ENCODE results near the gene DAG1.

Gene DAG1

GRCh38 chr3:49460956-49461355, 9.1 kb upstream of the DAG1 start:
- peak overlapping the region; percentile 7; the same call in 1 of the 2 replicates for H3K9ac ChIP-seq (ENCODE audit: low read depth, low read length)
- no peaks in the 10 kb centered on the region for H3K36me3 ChIP-seq (ENCODE audit: insufficient read depth, low read length)
- no peaks in the 10 kb centered on the region for H3K9me3 ChIP-seq (ENCODE audit: control insufficient read depth, insufficient read depth, low read length)
- H3K4me1 ChIP-seq (ENCODE audit: insufficient read depth, low read length): peaks cover 45% of the 10 kb centered on the region

- H3K9me3 ChIP-seq (ENCODE audit: control insufficient read depth, insufficient read depth, low read length): no peaks in the 10 kb centered on the region
- no peaks in the 10 kb centered on the region for H3K36me3 ChIP-seq (ENCODE audit: insufficient read depth, low read length)
- H3K4me1 ChIP-seq (ENCODE audit: insufficient read depth, low read length): peaks cover 45% of the 10 kb centered on the region
- peak overlapping the region; percentile 16 for H3K9ac ChIP-seq (ENCODE audit: low read depth, low read length)
Observed at GRCh38 chr3:49461443-49462171, 8.5 kb upstream of the DAG1 start.

GRCh38 chr3:49462222-49462621, 7.8 kb upstream of the DAG1 start:
- H3K4me1 ChIP-seq (ENCODE audit: insufficient read depth, low read length): peaks cover 45% of the 10 kb centered on the region

GRCh38 chr3:49465270-49466034, 4.6 kb upstream of the DAG1 start:
- H3K36me3 ChIP-seq (ENCODE audit: insufficient read depth, low read length): no peaks in the 10 kb centered on the region
- H3K9me3 ChIP-seq (ENCODE audit: control insufficient read depth, insufficient read depth, low read length): no peaks in the 10 kb centered on the region
- H3K9ac ChIP-seq (ENCODE audit: low read depth, low read length): no peak overlapping the region
- peaks cover 32% of the 10 kb centered on the region for H3K4me1 ChIP-seq (ENCODE audit: insufficient read depth, low read length)

More at GRCh38 chr3:49462222-49462621, 7.8 kb upstream of the DAG1 start:
- H3K9ac ChIP-seq (ENCODE audit: low read depth, low read length): peak overlapping the region; percentile 16; the same call in 1 of the 2 replicates
- no peaks in the 10 kb centered on the region for H3K9me3 ChIP-seq (ENCODE audit: control insufficient read depth, insufficient read depth, low read length)
- H3K36me3 ChIP-seq (ENCODE audit: insufficient read depth, low read length): no peaks in the 10 kb centered on the region

- no peaks in the 10 kb centered on the region for H3K9me3 ChIP-seq (ENCODE audit: control insufficient read depth, insufficient read depth, low read length)
- H3K9ac ChIP-seq (ENCODE audit: low read depth, low read length): no peak overlapping the region
- H3K36me3 ChIP-seq (ENCODE audit: insufficient read depth, low read length): no peaks in the 10 kb centered on the region
- H3K4me1 ChIP-seq (ENCODE audit: insufficient read depth, low read length): peaks cover 26% of the 10 kb centered on the region
Observed at GRCh38 chr3:49466085-49466484, 4.0 kb upstream of the DAG1 start.

- Histone ChIP-seq H3K9ac (ENCODE audit: low read depth, low read length) (peak overlapping the region; percentile 78), H3K9me3 (ENCODE audit: control insufficient read depth, insufficient read depth, low read length) (no peaks in the 10 kb centered on the region), H3K36me3 (ENCODE audit: insufficient read depth, low read length) (no peaks in the 10 kb centered on the region), H3K4me1 (ENCODE audit: insufficient read depth, low read length) (peaks cover 14% of the 10 kb centered on the region)
Observed at GRCh38 chr3:49469037-49469935, 781 bp upstream of the DAG1 start.

- H3K36me3 ChIP-seq (ENCODE audit: insufficient read depth, low read length): peaks cover under 1% of the 10 kb centered on the region; the same call in 1 of the 2 replicates
- no peaks in the 10 kb centered on the region for H3K9me3 ChIP-seq (ENCODE audit: control insufficient read depth, insufficient read depth, low read length)
- peaks cover 14% of the 10 kb centered on the region for H3K4me1 ChIP-seq (ENCODE audit: insufficient read depth, low read length)
- peak overlapping the region; percentile 78 for H3K9ac ChIP-seq (ENCODE audit: low read depth, low read length)
Observed at GRCh38 chr3:49470714-49471420, 800 bp downstream of the DAG1 start.

GRCh38 chr3:49471856-49472495, 1.9 kb downstream of the DAG1 start:
- Histone ChIP-seq H3K4me1 (ENCODE audit: insufficient read depth, low read length) (peaks cover 14% of the 10 kb centered on the region), H3K36me3 (ENCODE audit: insufficient read depth, low read length) (peaks cover 3% of the 10 kb centered on the region; the same call in 1 of the 2 replicates)

GRCh38 chr3:49476563-49476962, 6.5 kb downstream of the DAG1 start:
- no peaks in the 10 kb centered on the region for H3K9me3 ChIP-seq (ENCODE audit: control insufficient read depth, insufficient read depth, low read length)
- H3K9ac ChIP-seq (ENCODE audit: low read depth, low read length): no peak overlapping the region
- peaks cover 8% of the 10 kb centered on the region for H3K4me1 ChIP-seq (ENCODE audit: insufficient read depth, low read length)
- peaks cover 3% of the 10 kb centered on the region; the same call in 1 of the 2 replicates for H3K36me3 ChIP-seq (ENCODE audit: insufficient read depth, low read length)

More at GRCh38 chr3:49471856-49472495, 1.9 kb downstream of the DAG1 start:
- Histone ChIP-seq H3K9me3 (ENCODE audit: control insufficient read depth, insufficient read depth, low read length) (no peaks in the 10 kb centered on the region), H3K9ac (ENCODE audit: low read depth, low read length) (peak overlapping the region; percentile 78)

GRCh38 chr3:49482766-49483165, 12.7 kb downstream of the DAG1 start:
- Histone ChIP-seq H3K9ac (ENCODE audit: low read depth, low read length) (no peak overlapping the region), H3K36me3 (ENCODE audit: insufficient read depth, low read length) (no peaks in the 10 kb centered on the region), H3K4me1 (ENCODE audit: insufficient read depth, low read length) (peaks cover 18% of the 10 kb centered on the region), H3K9me3 (ENCODE audit: control insufficient read depth, insufficient read depth, low read length) (no peaks in the 10 kb centered on the region)

GRCh38 chr3:49484471-49484870, 14.4 kb downstream of the DAG1 start:
- H3K36me3 ChIP-seq (ENCODE audit: insufficient read depth, low read length): peaks cover 4% of the 10 kb centered on the region
- no peak overlapping the region for H3K9ac ChIP-seq (ENCODE audit: low read depth, low read length)
- peaks cover 18% of the 10 kb centered on the region for H3K4me1 ChIP-seq (ENCODE audit: insufficient read depth, low read length)
- no peaks in the 10 kb centered on the region for H3K9me3 ChIP-seq (ENCODE audit: control insufficient read depth, insufficient read depth, low read length)

GRCh38 chr3:49489247-49489646, 19.2 kb downstream of the DAG1 start:
- peaks cover 10% of the 10 kb centered on the region for H3K36me3 ChIP-seq (ENCODE audit: insufficient read depth, low read length)
- no peak overlapping the region for H3K9ac ChIP-seq (ENCODE audit: low read depth, low read length)
- H3K4me1 ChIP-seq (ENCODE audit: insufficient read depth, low read length): peaks cover 14% of the 10 kb centered on the region
- no peaks in the 10 kb centered on the region for H3K9me3 ChIP-seq (ENCODE audit: control insufficient read depth, insufficient read depth, low read length)

- no peaks in the 10 kb centered on the region for H3K4me1 ChIP-seq (ENCODE audit: insufficient read depth, low read length)
- H3K9me3 ChIP-seq (ENCODE audit: control insufficient read depth, insufficient read depth, low read length): no peaks in the 10 kb centered on the region
- H3K36me3 ChIP-seq (ENCODE audit: insufficient read depth, low read length): peaks cover 10% of the 10 kb centered on the region
- H3K9ac ChIP-seq (ENCODE audit: low read depth, low read length): no peak overlapping the region
Observed at GRCh38 chr3:49492969-49493368, 22.9 kb downstream of the DAG1 start.

Measured in ES-I3 (cell line).